K562 (cell line): ENCODE data around the gene GP1BA. TPM values are rescaled to one million over a fixed set of nuclear protein-coding genes. Genes with fewer than 3 reads are reported as not detected.

ENCODE experiments used
- BRCA1 ChIP-seq, 2 experiments: fragments of 450-650 bp in 1 of 2; sonication (generic) in 1 of 2; formaldehyde crosslinking in 1 of 2; IDR thresholded peaks; 2 replicates each; pipeline versions ENCODE4 v1.5.0 to v1.6.1; 2017 to 2020; ENCODE audit warnings: mild to moderate bottlenecking in 1 of 2, missing genetic modification reagents in 1 of 2
- BRD4 ChIP-seq: fragments of 200-600 bp; sonication (generic); IDR thresholded peaks from 2 replicates; pipeline ENCODE4 v1.6.1; 2017; ENCODE audit warnings: inconsistent platforms
- CHCHD3 ChIP-seq: fragments of 250-450 bp; sonication (Bioruptor Pico); IDR thresholded peaks from 2 replicates; pipeline ENCODE4 v2.1.2; 2022; ENCODE audit warnings: mild to moderate bottlenecking
- HLTF ChIP-seq: fragments of 450-650 bp; IDR thresholded peaks from 2 replicates; pipeline ENCODE4 v1.6.1; 2016
- IRF9 ChIP-seq: fragments of 450-650 bp; IDR thresholded peaks from 2 replicates; pipeline ENCODE4 v1.6.1; 2016; ENCODE audit warnings: missing biosample characterization, missing genetic modification characterization
- NONO ChIP-seq, 2 experiments: fragments of 200-400 bp in 1 of 2; fragments of 450-650 bp in 1 of 2; formaldehyde crosslinking in 1 of 2; IDR thresholded peaks; 2 replicates each; pipeline ENCODE4 v1.6.1; 2017; ENCODE audit warnings: low read depth in 2 of 2, mild to moderate bottlenecking in 2 of 2, moderate library complexity in 2 of 2, low read length in 1 of 2
- ZBTB1 ChIP-seq: sonication (generic); formaldehyde crosslinking; IDR thresholded peaks from 2 replicates; pipeline ENCODE4 v1.8.1; 2023; ENCODE audit warnings: missing genetic modification reagents, low read depth, mild to moderate bottlenecking, borderline replicate concordance
- ZC3H11A ChIP-seq: IDR thresholded peaks from 2 replicates; pipeline ENCODE4 v1.6.1; 2012; ENCODE audit warnings: low read depth, low read length, improper control_type of control experiment
- ZNF436 ChIP-seq: fragments of 250-450, 450-650 bp; sonication (Bioruptor Pico); formaldehyde crosslinking; IDR thresholded peaks from 2 replicates; pipeline ENCODE4 v1.7.0; 2020; ENCODE audit warnings: mild to moderate bottlenecking
- polyA plus RNA-seq, 8 experiments: library from polyadenylated mRNA; depleted of rRNA in 4 of 8; stranded (reverse) in 5 of 8; unstranded in 3 of 8; fragments of >200 nt; fragmentation: Nextera tagmentation in 2 of 8; fragmentation: Illumina TruSeq in 1 of 8; extraction: Ambion mirVana in 2 of 8; extraction: Trizol in 1 of 8; gene quantifications; 2 replicates each; pipeline versions ENCODE4 v1.2.1 to v1.2.3, GENCODE V29; 2011 to 2014; ENCODE audit warnings: inconsistent platforms in 1 of 8, missing spikeins in 1 of 8
- total RNA-seq, 7 experiments: library from RNA; depleted of rRNA in 6 of 7; stranded (reverse); fragments of >200 nt in 6 of 7; fragmentation: Illumina TruSeq in 2 of 7; extraction: Trizol in 2 of 7; gene quantifications; 2 replicates each; pipeline versions ENCODE4 v1.2.1 to v1.2.3, GENCODE V29; 2011 to 2021; ENCODE audit warnings: low replicate concordance in 1 of 7
- TF ChIP-seq, protein P1 (sequence below): fragments of 450-650 bp; IDR thresholded peaks from 2 replicates; pipeline ENCODE4 v1.6.1; 2017; ENCODE audit warnings: antibody characterized with exemption

Gene GP1BA
- total and polyA plus RNA-seq, 9 of the 15 experiments (the other 6 are each of a cell fraction or from before 2014, with no cell fraction given): 0.01 TPM; not detected in 8

DNA sequence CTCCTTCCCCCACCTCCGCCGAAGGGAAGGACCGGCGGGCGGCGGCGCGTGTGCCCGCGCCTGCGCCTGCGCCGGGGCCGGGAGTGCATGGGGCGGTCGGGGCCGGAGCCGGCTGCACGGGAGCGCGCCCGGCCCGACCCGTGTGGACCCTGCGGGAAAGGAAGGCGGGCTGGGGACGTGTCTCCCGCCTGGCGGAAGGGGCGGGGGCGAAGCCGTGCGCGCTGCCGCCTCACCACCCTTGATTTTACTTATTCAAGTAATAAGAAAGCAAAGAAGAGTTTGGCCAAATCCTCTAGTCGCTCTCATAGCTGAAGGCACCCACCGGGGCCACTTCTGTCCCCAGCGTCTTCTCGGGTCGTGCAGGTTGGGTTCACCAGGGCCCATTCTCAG lies 16.8 kb downstream of the GP1BA start (continued):
- TF ChIP-seq BRCA1 (IDR thresholded peaks at IDR 0.05): no peak
- no peak for TF ChIP-seq BRCA1 (CRISPR knock-in tag; IDR thresholded peaks at IDR 0.05)
- no peak for TF ChIP-seq CHCHD3 (CRISPR knock-in tag)
- no peak for TF ChIP-seq ZNF436 (CRISPR knock-in tag)
- TF ChIP-seq IRF9 (tag): no peak
- TF ChIP-seq ZBTB1 (CRISPR knock-in tag): no peak
- TF ChIP-seq, protein P1, sequence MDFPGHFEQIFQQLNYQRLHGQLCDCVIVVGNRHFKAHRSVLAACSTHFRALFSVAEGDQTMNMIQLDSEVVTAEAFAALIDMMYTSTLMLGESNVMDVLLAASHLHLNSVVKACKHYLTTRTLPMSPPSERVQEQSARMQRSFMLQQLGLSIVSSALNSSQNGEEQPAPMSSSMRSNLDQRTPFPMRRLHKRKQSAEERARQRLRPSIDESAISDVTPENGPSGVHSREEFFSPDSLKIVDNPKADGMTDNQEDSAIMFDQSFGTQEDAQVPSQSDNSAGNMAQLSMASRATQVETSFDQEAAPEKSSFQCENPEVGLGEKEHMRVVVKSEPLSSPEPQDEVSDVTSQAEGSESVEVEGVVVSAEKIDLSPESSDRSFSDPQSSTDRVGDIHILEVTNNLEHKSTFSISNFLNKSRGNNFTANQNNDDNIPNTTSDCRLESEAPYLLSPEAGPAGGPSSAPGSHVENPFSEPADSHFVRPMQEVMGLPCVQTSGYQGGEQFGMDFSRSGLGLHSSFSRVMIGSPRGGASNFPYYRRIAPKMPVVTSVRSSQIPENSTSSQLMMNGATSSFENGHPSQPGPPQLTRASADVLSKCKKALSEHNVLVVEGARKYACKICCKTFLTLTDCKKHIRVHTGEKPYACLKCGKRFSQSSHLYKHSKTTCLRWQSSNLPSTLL: no peak
- no peak for TF ChIP-seq BRD4
- no peak for TF ChIP-seq HLTF
- TF ChIP-seq ZC3H11A: no peak
- no peak for TF ChIP-seq NONO (IDR thresholded peaks at IDR 0.05; ENCODE audit: low read depth in 2 of 2, low read length in 1 of 2)
